Stimulated activated CD8-positive, alpha-beta memory T cell treated with anti-CD3 and anti-CD28 coated beads, Interleukin-12 subunit alpha, Interleukin-12 subunit beta, amount 100 ng/mL, for 1 hour (primary cell): Measurements from ENCODE around the gene BRI3.
"Not testable (repeated sequence)": the region's sequence is repeated elsewhere in the genome, so short reads cannot be mapped to it uniquely, and the experiment has no call there.

ENCODE experiments used
- DNase-seq: peaks from one replicate; pipeline ENCODE4 v3.0.0-alpha.2; 2020; ENCODE audit warnings: low read depth

BRI3 gene

GRCh38 chr7:98312201-98312600 lies 30.7 kb downstream of the BRI3 start:
- DNase-seq = no peak

- no peak for DNase-seq
These were observed 33.0 kb downstream of the BRI3 start for GRCh38 chr7:98314469-98314868.

- DNase-seq = no peak
These were observed 34.0 kb downstream of the BRI3 start for GRCh38 chr7:98315318-98315993.

- DNase-seq = not testable (repeated sequence)
These were observed 34.6 kb downstream of the BRI3 start for GRCh38 chr7:98315994-98316527.

GRCh38 chr7:98317366-98318040 lies 36.0 kb downstream of the BRI3 start:
- no peak for DNase-seq

GRCh38 chr7:98319176-98319575 lies 37.7 kb downstream of the BRI3 start:
- no peak for DNase-seq

GRCh38 chr7:98321301-98321700 lies 39.8 kb downstream of the BRI3 start:
- DNase-seq = no peak

GRCh38 chr7:98322331-98323270 lies 41.1 kb downstream of the BRI3 start:
- no peak for DNase-seq

GRCh38 chr7:98323597-98324322 lies 42.3 kb downstream of the BRI3 start:
- DNase-seq = no peak

GRCh38 chr7:98324782-98325181 lies 43.3 kb downstream of the BRI3 start:
- no peak for DNase-seq

- no peak for DNase-seq
These were observed 47.8 kb downstream of the BRI3 start for GRCh38 chr7:98329100-98329790.

- DNase-seq = no peak
These were observed 48.4 kb downstream of the BRI3 start for GRCh38 chr7:98329791-98330373.

GRCh38 chr7:98330926-98331529 lies 49.5 kb downstream of the BRI3 start:
- DNase-seq = no peak

GRCh38 chr7:98334081-98334480 lies 52.6 kb downstream of the BRI3 start:
- no peak for DNase-seq

GRCh38 chr7:98335411-98335977 lies 54.0 kb downstream of the BRI3 start:
- no peak for DNase-seq

GRCh38 chr7:98338441-98338840 lies 57.0 kb downstream of the BRI3 start:
- DNase-seq = no peak

GRCh38 chr7:98339043-98339442 lies 57.6 kb downstream of the BRI3 start:
- DNase-seq = no peak

- no peak for DNase-seq
These were observed 59.6 kb downstream of the BRI3 start for GRCh38 chr7:98341106-98341505.
